ENCODE results near the gene KRTAP10-6. TPM values are rescaled to one million over a fixed set of nuclear protein-coding genes. Genes with fewer than 3 reads are reported as not detected.
"Not testable (repeated sequence)": the region's sequence is repeated elsewhere in the genome, so short reads cannot be mapped to it uniquely, and the experiment has no call there.

KRTAP10-6 gene
- polyA plus RNA-seq, 1 of the 3 experiments (the other 2 are of a cell fraction), result not detected

GRCh38 chr21:44639331-44639655 is 47.0 kb upstream of the KRTAP10-6 start:
- CTCF ChIA-PET, result no interaction called here

DNA sequence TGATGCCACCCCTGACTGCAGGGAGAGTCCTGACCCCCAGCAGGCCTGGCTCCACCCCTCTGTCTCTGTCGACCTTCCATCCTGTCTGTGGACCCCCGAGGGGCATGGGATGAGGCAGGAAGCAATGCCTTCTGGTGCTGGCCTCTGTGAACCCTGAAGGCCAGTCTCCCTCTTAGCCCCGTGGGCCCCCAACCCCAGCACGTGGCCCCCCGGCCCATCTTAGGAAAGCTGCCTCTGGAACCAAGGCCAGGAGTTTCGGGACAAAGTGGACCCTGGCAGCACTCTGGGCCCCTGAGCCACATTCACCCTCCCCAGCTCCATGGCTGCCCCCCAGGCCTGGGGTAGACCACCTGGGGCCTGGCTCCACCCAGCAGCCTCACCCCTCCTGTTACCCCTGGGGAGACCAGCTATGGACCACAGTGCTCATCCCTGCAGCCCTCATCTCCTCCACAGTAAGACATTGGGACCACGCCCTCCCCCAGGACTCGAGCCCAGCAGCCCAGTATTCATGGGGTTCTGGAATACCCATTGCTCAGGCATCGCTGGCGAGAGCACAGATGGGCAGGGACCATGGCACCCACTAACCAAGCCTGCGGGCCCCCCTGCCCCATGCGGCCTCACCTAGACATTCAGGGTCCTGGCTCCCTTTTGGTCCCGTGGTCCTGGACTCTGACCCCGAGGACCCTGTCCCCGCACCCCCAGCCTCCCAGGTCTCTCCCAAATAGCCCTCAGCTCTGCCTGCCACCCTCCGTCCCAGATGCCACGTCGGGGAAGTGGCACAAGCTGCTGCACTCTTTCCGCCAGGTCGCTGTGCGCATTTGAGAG is 46.4 kb upstream of the KRTAP10-6 start:
- H3F3A ChIP-seq (replicated peaks; ENCODE audit: insufficient read depth); CTCF ChIA-PET: not testable (repeated sequence)
- 4% methylated on average over 6 of the region's 21 CpGs for WGBS (ENCODE audit: low lambda C conversion rate)

More at GRCh38 chr21:44639331-44639655, 47.0 kb upstream of the KRTAP10-6 start:
- POLR2A ChIA-PET, result no interaction called here
- TF ChIP-seq, protein P1, sequence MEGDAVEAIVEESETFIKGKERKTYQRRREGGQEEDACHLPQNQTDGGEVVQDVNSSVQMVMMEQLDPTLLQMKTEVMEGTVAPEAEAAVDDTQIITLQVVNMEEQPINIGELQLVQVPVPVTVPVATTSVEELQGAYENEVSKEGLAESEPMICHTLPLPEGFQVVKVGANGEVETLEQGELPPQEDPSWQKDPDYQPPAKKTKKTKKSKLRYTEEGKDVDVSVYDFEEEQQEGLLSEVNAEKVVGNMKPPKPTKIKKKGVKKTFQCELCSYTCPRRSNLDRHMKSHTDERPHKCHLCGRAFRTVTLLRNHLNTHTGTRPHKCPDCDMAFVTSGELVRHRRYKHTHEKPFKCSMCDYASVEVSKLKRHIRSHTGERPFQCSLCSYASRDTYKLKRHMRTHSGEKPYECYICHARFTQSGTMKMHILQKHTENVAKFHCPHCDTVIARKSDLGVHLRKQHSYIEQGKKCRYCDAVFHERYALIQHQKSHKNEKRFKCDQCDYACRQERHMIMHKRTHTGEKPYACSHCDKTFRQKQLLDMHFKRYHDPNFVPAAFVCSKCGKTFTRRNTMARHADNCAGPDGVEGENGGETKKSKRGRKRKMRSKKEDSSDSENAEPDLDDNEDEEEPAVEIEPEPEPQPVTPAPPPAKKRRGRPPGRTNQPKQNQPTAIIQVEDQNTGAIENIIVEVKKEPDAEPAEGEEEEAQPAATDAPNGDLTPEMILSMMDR (IDR thresholded peaks at IDR 0.05), result no peak
- no peak for TF ChIP-seq EP300 (IDR thresholded peaks at IDR 0.05; ENCODE audit: borderline replicate concordance in 1 of 2, low read depth in 1 of 2, low read length in 1 of 2)
- no peak for TF ChIP-seq RAD21 (IDR thresholded peaks at IDR 0.05; ENCODE audit: low read length)
- no peaks in the 10 kb centered on the region for H3K9me2 ChIP-seq
- no peak overlapping the region for H2AFZ ChIP-seq (ENCODE audit: low read depth)
- H3K36me3 ChIP-seq (replicated peaks in 1 of 2; ENCODE audit: control insufficient read depth in 1 of 2, insufficient read depth in 2 of 2, low read length in 1 of 2), result no peaks in the 10 kb centered on the region
- no peaks in the 10 kb centered on the region; a peak in 1 of 4 replicates for H3K4me1 ChIP-seq (ENCODE audit: control insufficient read depth in 1 of 2, insufficient read depth in 2 of 2, low read depth in 1 of 2, low read length in 1 of 2)
- no peaks in the 10 kb centered on the region for H3K79me2 ChIP-seq (ENCODE audit: insufficient read depth)
- no peak for DNase-seq
- no peak overlapping the region for H3K27ac ChIP-seq (ENCODE audit: low read depth in 2 of 2, low read length in 1 of 2)
- H3K4me2 ChIP-seq, result no peak overlapping the region
- no CpG with 5 or more reads among the region's 12 CpGs for WGBS (ENCODE audit: low lambda C conversion rate)
- no peak overlapping the region for H3K9ac ChIP-seq
- H3K27me3 ChIP-seq (ENCODE audit: insufficient read depth), result peaks cover 8% of the 10 kb centered on the region; the same call in 1 of the 2 replicates
- H3K4me3 ChIP-seq (ENCODE audit: low read depth in 2 of 2, low read length in 1 of 2), result no peak overlapping the region
- no peaks in the 10 kb centered on the region for H4K20me1 ChIP-seq (ENCODE audit: insufficient read depth)
- H3F3A ChIP-seq (replicated peaks; ENCODE audit: insufficient read depth), result no peaks in the 10 kb centered on the region
- 0 out of 2 replicates have a peak, but pooled peaks cover 2% of the 10 kb centered on the region for H3K9me3 ChIP-seq

DNA sequence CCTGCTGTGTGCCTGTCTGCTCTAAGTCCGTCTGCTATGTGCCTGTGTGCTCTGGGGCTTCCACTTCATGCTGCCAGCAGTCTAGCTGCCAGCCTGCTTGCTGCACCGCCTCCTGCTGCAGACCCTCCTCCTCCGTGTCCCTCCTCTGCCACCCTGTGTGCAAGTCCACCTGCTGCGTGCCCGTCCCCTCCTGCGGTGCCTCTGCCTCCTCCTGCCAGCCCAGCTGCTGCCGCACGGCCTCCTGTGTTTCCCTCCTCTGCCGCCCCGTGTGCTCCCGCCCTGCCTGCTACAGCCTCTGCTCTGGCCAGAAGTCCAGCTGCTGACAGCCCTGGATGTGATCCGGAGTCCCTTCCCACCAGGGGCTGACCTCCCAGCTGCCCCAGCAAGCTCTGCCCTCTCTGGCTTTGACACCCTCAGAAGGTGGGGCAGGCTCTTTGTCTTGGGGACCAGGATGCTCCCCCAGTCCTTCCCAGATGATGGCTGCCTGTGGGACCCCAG is 45.6 kb upstream of the KRTAP10-6 start:
- H3K27ac ChIP-seq (ENCODE audit: low read depth in 2 of 2, low read length in 1 of 2); H4K20me1 ChIP-seq (ENCODE audit: insufficient read depth); H3F3A ChIP-seq (replicated peaks; ENCODE audit: insufficient read depth); H3K27me3 ChIP-seq (ENCODE audit: insufficient read depth); H2AFZ ChIP-seq (ENCODE audit: low read depth); DNase-seq; H3K9me2 ChIP-seq; H3K9me3 ChIP-seq; H3K36me3 ChIP-seq (replicated peaks in 1 of 2; ENCODE audit: control insufficient read depth in 1 of 2, insufficient read depth in 2 of 2, low read length in 1 of 2); H3K79me2 ChIP-seq (ENCODE audit: insufficient read depth); H3K4me1 ChIP-seq (ENCODE audit: control insufficient read depth in 1 of 2, insufficient read depth in 2 of 2, low read depth in 1 of 2, low read length in 1 of 2); POLR2A ChIA-PET; H3K4me2 ChIP-seq; H3K9ac ChIP-seq; H3K4me3 ChIP-seq (ENCODE audit: low read depth in 2 of 2, low read length in 1 of 2): not testable (repeated sequence)
- WGBS (ENCODE audit: low lambda C conversion rate), result 11% methylated on average over 1 of the region's 12 CpGs
- CTCF ChIA-PET, result interaction anchor here (1.1 kb wide), 1 partner anchor 12 kb away, joined by 4 read pairs; no protein-coding TSS in a partner anchor

More for the DNA sequence above, 46.4 kb upstream of the KRTAP10-6 start:
- H3K4me1 ChIP-seq (ENCODE audit: control insufficient read depth in 1 of 2, insufficient read depth in 2 of 2, low read depth in 1 of 2, low read length in 1 of 2); H3K9me2 ChIP-seq; H3K27me3 ChIP-seq (ENCODE audit: insufficient read depth); DNase-seq; H4K20me1 ChIP-seq (ENCODE audit: insufficient read depth); POLR2A ChIA-PET; H3K9me3 ChIP-seq; H3K79me2 ChIP-seq (ENCODE audit: insufficient read depth); H3K4me3 ChIP-seq (ENCODE audit: low read depth in 2 of 2, low read length in 1 of 2); H3K4me2 ChIP-seq; H3K9ac ChIP-seq; H3K36me3 ChIP-seq (replicated peaks in 1 of 2; ENCODE audit: control insufficient read depth in 1 of 2, insufficient read depth in 2 of 2, low read length in 1 of 2); H2AFZ ChIP-seq (ENCODE audit: low read depth); H3K27ac ChIP-seq (ENCODE audit: low read depth in 2 of 2, low read length in 1 of 2): not testable (repeated sequence)
